ENCODE data around the gene RFC3.
A peak's percentile ranks its signal among the peaks of the same experiment; 100 is the strongest.

RFC3 gene

DNA sequence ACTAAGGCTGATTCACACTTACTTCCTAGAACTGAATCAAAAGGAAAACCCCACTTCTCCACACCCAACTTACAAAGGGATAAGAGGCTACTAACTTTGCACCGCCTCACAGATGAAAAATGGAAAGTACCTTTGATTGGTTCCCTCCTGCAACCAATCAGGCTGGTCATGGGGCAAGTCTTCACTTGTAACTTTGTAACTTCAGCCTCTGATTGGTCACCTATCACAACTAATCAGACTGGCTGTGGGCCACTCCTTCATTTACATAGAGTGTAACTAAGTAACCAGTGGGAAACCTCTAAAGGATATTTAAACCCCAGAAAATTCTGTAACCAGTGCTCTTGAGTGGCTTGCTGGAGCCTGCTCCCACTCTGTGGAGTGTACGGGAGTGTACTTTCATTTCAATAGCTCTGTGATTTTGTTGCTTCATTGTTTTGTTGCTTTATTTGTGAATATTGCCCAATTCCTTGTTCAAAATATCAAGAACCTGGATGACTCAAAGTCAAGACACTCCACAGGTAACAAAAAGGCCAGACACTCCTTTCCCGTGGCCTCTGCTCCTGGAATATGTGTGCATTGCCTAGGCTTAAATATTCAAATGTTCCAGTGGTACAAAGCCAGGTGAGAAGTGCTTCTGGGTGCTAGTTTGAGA lies 50.5 kb downstream of the RFC3 start:
- no peak for DNase-seq

DNA sequence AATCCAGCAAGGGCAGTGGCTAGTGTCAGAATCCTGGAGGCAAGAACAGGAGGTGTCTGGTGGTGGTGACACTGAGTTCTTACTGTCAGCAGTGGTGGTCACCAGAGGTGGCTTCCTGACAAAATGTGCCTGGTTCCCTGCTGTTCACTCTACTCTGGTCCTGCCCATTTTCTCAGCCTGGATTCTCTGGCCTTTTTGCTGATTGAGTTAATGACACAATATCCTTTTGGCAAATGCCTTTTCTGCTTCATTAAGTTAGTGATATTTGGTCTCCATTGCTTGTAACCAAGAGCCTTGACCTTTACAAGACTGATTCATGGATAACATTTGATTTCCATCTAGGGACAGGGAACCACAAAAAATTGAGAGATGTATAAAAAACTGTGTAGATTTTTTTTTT lies 51.1 kb downstream of the RFC3 start:
- DNase-seq = no peak

DNA sequence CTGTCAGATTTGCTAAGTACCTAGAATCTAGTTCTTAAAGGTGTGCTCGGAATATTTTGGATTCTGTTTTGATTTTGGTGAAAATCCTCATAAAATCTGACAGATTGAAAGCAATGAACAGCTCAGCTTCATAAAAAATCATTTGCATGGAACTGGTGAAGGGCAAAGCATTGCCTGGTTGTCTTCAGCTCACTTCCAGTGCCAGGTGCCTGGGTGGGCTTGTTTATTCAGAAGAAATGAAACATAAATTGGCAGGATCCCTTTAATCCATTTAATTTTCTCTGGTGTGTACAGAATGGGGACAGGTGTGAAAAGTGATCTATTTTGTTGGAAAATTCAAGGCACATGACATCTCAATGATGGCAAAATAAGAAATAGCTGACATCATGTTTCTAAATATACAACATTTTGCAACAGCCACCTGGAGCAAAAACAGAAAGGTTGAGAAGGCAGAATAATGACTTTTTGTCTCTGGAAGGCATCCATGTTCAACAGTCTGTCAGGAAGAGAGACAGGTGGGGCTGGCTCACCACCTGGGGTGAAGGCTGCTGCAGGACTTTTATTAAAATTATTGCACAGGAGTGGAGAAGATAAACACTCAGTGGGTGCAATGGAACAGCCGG lies 52.2 kb downstream of the RFC3 start:
- peak; percentile 97 for DNase-seq

DNA sequence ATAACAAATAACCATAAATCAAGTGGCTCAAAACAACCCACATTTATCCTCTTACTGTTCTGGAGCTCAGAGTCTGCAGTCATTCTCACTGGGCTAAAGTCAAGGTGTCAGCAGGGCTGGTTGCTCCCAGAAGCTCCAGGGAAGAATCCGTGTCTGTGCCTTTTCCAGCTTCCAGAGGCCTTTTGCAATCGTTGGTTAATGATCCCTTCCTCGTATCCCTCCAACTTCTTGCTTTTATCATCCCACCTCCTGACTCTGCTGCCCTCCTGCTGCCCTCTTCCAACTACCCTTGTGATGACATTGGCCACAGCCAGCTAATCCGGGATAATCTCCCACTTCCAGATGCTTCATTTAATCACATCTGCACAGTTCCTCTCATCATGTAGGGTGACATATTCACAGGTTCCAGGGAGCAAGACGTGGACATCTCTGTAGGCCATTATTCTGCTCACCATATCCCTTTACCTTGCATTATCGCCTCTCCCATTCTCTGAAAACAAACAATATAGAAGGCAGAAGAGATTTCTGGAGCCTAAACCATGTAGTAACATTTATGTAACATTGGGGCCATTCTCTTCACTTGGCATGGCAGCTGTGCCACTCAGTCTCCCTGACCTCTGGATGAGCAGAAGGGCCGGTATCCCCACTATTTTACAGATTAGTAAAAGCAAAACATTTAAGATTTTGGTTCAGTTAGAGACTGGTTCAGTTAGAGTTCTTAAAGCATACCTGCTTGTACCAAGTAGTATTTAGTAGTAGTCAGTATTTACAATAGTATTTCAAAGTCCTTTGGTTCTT lies 53.5 kb downstream of the RFC3 start:
- no peak for DNase-seq

DNA sequence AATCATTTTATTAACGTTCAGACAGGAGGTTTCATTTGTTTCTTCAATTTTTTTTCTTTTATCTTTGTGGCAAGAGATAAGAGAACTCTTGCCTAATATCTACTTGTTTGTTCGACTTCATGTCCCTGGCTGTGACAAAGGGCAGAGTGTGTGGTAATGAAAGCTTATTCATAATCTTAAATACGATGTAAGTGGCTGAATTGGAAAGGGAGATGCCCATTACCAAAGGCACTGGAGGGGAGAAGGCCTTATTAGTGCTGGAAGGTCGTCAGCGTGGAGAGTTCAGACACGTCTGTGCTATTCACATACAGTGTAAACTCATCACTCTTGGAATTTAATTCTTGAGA lies 54.0 kb downstream of the RFC3 start:
- DNase-seq = no peak

DNA sequence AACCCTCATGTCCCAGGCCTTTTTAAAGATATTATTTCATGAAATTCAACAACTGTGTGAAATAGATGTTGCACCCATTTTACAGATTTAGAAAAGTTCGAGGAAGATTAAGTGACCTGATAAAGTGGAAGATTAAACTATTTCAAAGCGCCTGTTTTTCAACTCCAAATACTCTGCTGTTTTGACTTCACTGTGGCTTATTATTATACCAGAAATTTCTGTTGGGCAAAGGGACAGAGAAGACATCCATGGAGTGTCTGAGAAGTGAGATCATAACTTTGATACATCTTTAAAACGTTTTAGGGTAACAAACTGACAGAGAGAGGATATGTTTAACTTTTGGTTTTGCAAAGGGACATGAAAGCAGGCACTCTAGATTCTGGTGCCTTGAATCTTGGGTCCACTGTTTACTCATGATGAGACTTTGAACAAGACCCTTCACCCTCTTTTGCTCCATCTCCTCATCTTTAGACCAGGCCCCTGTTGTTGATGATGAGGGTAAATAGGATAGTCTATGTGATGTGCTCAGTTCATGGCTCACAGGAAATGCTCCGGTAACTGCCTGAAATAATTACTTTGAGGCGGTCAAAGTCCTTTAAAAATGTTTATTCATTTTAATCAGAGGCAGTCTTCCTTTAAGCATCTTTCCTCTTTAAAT lies 55.4 kb downstream of the RFC3 start:
- DNase-seq = no peak

DNA sequence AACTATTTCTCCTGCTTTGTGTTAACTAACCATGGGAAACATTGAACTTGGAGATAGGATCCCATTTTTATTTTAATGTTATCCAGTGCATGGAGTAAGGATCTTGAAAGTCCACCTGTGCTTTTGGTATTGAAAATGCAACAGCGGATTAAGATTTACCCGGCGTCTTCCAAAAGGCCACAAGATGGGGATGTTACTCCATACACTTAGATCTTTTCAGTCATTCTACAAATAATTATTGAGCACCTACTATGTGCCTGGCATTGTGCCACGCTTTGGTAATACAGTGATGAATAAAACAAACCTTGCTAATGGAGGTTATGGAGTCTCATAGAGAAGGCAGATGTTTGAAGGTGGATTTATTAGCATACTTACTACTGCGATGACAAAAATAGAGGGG lies 56.9 kb downstream of the RFC3 start:
- no peak for DNase-seq

DNA sequence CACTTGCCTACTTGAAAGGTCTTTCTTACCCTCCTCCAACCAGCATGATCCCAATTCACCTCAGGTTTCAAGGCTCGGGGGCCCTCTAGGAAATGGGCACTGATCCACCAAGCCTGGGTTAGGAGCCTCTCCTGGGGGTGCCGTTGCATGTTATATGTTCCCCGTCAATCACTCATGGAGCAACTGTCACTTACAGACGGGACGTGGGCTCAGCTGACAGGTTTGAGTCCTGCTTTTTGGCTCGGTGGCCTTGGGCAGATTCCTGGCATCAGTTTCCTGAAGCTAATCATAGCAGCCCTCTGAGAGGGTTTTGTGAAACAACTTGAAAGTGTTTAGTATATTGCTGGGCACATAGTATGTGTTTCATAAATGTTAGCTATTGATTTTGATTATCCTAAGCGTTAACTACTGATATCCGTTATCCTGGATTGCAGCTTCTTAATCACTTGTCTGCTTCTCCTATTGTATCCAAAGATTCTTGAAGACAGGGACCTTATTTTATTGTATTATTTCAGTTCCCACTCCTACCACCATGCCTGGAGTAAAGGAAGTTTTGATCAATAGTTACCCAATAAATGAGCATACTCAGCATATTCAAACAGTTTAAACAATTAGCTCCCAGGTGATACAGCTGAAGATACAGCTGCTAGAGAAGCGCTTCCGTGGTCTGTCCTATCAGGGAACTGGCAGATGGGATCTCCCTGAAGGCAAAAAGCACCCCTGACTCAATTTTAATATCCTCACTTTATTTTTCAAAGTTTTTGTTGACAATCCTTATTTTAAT lies 57.9 kb downstream of the RFC3 start:
- no peak for DNase-seq

DNA sequence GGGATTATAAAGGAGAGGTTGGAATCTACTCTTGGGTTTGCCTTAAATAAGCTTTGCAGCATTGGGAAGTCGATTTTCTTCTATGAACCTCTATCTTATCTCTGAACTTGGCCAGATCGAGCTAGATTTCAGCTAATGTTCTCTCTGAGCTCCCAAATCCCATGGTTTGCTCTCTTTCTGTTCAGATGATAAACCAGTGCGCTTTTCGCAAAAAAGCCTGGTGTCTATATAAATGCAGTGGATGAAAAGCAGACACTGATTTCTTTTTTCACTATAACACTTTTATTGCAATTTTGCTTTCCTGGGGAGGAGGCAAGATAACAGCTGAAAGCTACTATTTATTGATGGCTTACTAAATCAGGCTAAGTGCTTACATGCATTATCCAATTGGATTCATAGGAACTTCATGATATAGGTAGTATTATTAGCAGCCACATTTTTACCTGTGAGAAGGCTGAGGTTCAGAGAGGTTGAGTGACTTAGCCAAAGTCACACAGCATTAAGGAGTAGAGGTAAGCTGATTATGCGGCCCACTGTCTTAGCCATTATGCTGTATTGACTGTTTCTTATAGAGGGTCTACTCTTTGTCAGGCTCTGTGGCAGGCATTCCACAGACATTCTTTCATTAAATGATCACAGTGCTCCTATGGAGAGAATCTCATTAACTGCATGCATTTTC lies 58.9 kb downstream of the RFC3 start:
- DNase-seq = no peak

DNA sequence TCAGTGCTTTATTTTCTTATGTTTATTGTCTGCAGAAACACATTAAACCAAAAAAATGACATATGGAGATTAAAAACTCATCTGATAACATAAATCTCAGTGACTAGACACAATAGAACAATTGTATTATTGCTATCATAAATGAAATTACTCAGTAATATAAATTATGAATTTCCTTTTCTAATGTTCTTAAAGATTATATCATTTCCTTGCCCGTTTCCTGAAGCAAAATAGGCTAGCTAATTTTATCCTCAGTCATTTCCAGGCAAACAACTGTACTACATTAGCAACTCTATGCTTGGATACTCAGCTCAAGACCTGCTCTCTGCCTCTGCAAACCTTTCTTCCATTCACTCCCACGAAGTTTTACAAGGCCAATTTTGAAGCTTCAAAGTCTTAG lies 61.2 kb downstream of the RFC3 start:
- no peak for DNase-seq

DNA sequence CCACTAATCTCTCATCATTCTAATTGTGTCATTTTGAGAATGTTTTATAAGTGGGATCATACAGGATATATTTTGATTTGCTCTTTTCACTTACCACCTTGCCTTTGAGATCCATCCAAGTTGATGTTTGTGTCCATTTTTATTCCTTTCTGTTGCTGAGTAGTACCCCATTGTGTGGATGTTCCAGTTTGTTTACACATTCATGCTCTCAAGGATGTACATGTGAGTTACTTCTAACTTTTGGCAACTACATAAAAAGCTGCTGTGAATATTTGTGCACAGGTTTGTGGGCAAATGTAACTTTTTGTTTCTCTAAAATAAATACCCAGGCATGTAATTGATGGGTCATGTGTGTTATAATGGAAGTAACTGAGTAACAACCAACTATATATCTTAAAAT lies 64.9 kb downstream of the RFC3 start:
- DNase-seq = no peak

DNA sequence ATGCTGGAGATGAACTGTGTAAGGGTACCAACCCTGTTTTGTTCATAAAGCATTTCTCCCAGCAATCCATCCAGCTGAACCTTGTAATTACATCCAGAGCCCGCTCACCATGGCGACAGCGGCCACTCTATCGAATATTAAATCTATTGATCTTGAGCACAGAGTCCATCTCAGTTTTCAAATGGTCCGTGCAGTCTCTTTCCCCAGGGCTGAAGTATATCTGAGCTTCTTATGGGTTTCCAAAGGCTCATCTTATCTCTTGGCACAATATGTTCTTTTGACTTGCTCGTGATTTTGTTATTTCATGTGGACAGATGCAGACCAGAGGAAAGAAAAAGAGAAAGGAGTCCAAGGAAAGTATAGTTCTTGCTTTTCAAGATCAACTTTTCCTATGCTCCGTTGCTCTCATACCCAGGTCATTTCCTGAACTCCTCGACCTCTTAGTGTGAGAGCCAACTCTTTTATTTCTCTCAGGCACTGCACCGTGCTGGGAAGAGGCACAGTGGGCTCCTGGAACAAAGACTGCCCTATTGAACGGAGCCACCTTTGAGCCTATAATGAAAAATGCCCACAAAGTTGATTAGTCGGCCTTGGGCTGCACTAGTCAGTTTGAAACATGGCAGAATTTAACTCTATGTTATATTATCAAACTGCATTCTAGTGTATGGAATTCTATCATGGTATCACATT lies 66.7 kb downstream of the RFC3 start:
- peak; percentile 10 for DNase-seq

Data from NCI-H748 treated with DMSO at 0.1 percent for 48 hours (cell line).